ENCODE results near the gene EXOSC7.

GRCh38 chr3:44982817-44983216, 6.8 kb downstream of the EXOSC7 start:
- TF ChIP-seq, protein P1, sequence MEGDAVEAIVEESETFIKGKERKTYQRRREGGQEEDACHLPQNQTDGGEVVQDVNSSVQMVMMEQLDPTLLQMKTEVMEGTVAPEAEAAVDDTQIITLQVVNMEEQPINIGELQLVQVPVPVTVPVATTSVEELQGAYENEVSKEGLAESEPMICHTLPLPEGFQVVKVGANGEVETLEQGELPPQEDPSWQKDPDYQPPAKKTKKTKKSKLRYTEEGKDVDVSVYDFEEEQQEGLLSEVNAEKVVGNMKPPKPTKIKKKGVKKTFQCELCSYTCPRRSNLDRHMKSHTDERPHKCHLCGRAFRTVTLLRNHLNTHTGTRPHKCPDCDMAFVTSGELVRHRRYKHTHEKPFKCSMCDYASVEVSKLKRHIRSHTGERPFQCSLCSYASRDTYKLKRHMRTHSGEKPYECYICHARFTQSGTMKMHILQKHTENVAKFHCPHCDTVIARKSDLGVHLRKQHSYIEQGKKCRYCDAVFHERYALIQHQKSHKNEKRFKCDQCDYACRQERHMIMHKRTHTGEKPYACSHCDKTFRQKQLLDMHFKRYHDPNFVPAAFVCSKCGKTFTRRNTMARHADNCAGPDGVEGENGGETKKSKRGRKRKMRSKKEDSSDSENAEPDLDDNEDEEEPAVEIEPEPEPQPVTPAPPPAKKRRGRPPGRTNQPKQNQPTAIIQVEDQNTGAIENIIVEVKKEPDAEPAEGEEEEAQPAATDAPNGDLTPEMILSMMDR (conservative IDR thresholded peaks at IDR 0.05 in 1 of 2, IDR thresholded peaks at IDR 0.05 in 1 of 2; ENCODE audit: extremely low read depth in 1 of 2, insufficient read depth in 1 of 2, low read depth in 1 of 2, low read length in 2 of 2), result no peak
- no peak for TF ChIP-seq EZH2 (IDR thresholded peaks at IDR 0.05; ENCODE audit: borderline replicate concordance, low read length)
